ENCODE results near the gene MARVELD1. TPM values are rescaled to one million over a fixed set of nuclear protein-coding genes. Genes with fewer than 3 reads are reported as not detected.
"Not testable (repeated sequence)": the region's sequence is repeated elsewhere in the genome, so short reads cannot be mapped to it uniquely, and the experiment has no call there.

Gene MARVELD1
- total and polyA plus RNA-seq, 5 donors = 10.6 to 27.8 (median 20.8) TPM

DNA sequence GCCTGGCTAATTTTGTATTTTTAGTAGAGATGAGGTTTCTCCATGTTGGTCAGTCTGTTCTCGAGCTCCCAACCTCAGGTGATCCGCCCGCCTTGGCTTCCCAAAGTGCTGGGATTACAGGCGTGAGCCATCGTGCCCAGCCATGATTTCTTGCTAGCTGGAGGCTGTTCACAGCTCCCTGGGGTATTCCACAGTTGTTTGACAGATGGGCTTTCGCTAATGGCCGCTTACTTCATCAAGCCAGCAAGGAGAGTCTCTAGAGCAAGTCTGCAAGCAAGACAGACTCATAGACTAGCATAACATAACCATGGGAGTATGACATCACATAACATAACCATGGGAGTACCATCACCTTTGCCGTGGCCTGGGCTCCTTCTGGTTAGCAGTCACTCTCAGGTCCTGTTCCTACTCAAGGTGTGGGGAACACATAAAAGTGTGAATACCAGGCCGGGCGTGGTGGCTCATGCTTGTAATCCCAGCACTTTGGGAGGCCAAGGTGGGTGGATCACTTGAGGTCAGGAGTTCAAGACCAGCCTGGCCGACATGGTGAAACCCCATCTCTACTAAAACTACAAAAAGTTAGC is 15.4 kb upstream of the MARVELD1 start:
- ATAC-seq; H3K4me1 ChIP-seq (ENCODE audit: control insufficient read depth, insufficient read depth, low read length); H3K27ac ChIP-seq (ENCODE audit: low read length); H3K4me3 ChIP-seq (ENCODE audit: low read length); DNase-seq; H3K9me3 ChIP-seq (ENCODE audit: control insufficient read depth, low read length); intact Hi-C loops (cut with DNase I); H3K27me3 ChIP-seq (ENCODE audit: control insufficient read depth, insufficient read depth): not testable (repeated sequence)
- 83% methylated on average over 11 of the region's 11 CpGs for WGBS

GRCh38 chr10:97701438-97702069 is 12.0 kb upstream of the MARVELD1 start:
- no peak for DNase-seq

GRCh38 chr10:97703398-97704067 is 10.0 kb upstream of the MARVELD1 start:
- intact Hi-C loops (cut with DNase I) = no loop called here
- 95% methylated on average over 7 of the region's 7 CpGs for WGBS
- Histone ChIP-seq H3K27ac (ENCODE audit: low read length) (no peak overlapping the region), H3K27me3 (ENCODE audit: control insufficient read depth, insufficient read depth) (no peaks in the 10 kb centered on the region), H3K4me1 (ENCODE audit: control insufficient read depth, insufficient read depth, low read length) (no peaks in the 10 kb centered on the region), H3K9me3 (ENCODE audit: control insufficient read depth, low read length) (no peaks in the 10 kb centered on the region), H3K4me3 (ENCODE audit: low read length) (no peak overlapping the region)
- no peak for ATAC-seq
- DNase-seq = no peak

More at GRCh38 chr10:97701438-97702069, 12.0 kb upstream of the MARVELD1 start:
- intact Hi-C loops (cut with DNase I) = loop anchor here in 1 of 4 donors (2.0 kb wide), 1 partner anchor 29 kb away; no protein-coding TSS in a partner anchor
- Histone ChIP-seq H3K4me1 (ENCODE audit: control insufficient read depth, insufficient read depth, low read length) (no peaks in the 10 kb centered on the region), H3K9me3 (ENCODE audit: control insufficient read depth, low read length) (no peaks in the 10 kb centered on the region), H3K4me3 (ENCODE audit: low read length) (no peak overlapping the region), H3K27ac (ENCODE audit: low read length) (no peak overlapping the region), H3K27me3 (ENCODE audit: control insufficient read depth, insufficient read depth) (no peaks in the 10 kb centered on the region)
- ATAC-seq = peak; percentile 84 to 85
- WGBS = 44% methylated on average over 12 of the region's 12 CpGs

DNA sequence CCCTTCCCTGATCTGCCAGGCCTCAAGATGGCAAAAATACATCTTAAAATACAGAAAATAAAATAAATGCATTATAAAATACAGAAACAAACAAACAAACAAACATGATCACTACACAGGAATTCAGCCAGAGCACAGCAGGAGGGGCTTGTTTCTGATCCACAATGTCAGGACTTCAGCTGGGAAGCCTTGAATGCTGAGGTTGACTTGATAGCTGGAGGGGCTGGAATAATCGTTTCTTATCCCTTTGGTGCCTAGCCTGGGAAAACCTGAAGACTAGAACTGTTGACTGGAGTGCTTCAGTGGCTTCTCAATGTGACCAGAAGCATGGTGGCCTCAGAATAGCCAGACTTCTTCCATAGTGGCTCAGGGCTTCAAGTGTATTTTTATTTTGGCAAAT is 9.2 kb upstream of the MARVELD1 start:
- Histone ChIP-seq H3K4me1 (ENCODE audit: control insufficient read depth, insufficient read depth, low read length) (no peaks in the 10 kb centered on the region), H3K27ac (ENCODE audit: low read length) (no peak overlapping the region), H3K9me3 (ENCODE audit: control insufficient read depth, low read length) (no peaks in the 10 kb centered on the region), H3K4me3 (ENCODE audit: low read length) (no peak overlapping the region), H3K27me3 (ENCODE audit: control insufficient read depth, insufficient read depth) (no peaks in the 10 kb centered on the region)
- 58% methylated on average over 1 of the region's 1 CpG for WGBS
- intact Hi-C loops (cut with DNase I) = no loop called here
- ATAC-seq (no peak), DNase-seq (no peak)

DNA sequence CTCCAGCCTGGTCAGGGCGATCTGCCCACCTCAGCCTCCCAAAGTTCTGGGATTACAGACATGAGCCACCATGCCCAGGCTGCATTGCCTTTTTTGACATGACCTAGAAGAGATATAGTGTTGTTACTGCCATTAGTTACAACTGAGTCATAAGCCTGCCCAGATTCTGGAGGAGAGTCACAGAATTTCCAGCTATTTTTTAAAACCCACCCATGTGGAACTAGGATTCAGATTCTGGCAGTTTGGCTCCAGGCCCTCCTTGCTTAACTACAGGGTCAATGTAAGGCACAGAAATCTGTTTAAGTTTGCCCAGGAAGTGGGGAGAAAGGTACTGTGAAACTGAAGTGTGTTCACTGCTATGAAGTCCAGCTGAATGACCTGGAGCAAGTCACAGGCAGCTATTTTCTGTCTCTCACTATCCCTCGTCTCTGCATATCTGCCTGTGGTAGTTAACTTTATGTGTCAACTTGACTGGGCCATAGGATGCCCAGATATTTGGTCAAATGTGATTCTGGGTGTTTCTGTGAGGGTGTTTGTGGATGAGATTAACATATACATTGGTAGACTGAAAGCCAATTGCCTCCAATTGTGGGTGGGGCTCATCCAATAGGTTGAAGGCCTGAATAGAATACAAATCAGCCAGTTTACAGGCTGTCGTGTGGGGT is 8.4 kb upstream of the MARVELD1 start:
- H3K4me1 ChIP-seq (ENCODE audit: control insufficient read depth, insufficient read depth, low read length) = no peaks in the 10 kb centered on the region
- ATAC-seq = no peak
- no peaks in the 10 kb centered on the region for H3K27me3 ChIP-seq (ENCODE audit: control insufficient read depth, insufficient read depth)
- intact Hi-C loops (cut with DNase I) = no loop called here
- WGBS = 89% methylated on average over 3 of the region's 3 CpGs
- H3K9me3 ChIP-seq (ENCODE audit: control insufficient read depth, low read length) = no peaks in the 10 kb centered on the region
- H3K27ac ChIP-seq (ENCODE audit: low read length) = no peak overlapping the region
- H3K4me3 ChIP-seq (ENCODE audit: low read length) = no peak overlapping the region
- no peak for DNase-seq

DNA sequence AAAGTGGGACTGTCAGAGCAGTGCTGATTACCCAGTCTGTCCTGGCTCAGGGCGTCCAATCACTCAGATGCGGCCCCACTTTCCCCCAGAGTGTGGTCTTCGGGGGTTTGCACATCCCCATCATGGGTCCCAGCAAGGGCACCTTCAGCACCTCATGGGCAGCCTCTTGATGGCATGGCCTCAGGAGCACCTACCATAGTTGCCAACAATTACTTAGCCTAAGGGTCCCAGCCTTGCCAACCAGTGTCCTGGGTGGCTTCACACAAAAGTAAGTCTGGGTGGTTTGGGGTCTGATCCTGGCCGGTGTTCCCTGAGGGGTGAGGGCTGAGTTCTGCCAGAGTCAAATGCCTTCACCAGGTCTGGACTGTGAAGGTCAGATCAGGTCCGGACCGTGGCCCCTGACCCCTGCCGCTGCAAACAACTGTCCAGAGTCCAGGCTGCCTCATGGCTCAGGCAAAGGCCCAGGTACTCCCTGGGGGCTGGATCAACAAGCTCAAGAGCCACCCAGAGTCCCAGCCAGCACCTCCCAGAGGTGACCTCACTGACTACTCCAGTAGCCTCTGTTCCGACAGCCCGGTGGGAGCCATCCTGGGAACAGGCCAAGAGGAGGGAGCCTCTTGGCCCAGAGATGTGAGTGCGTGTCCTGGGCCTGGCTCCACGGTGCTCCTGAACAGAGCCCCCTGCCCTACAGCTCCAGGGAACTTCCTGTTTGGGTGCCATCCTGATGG is 6.2 kb upstream of the MARVELD1 start:
- DNase-seq (no peak), ATAC-seq (no peak)
- Histone ChIP-seq H3K27me3 (ENCODE audit: control insufficient read depth, insufficient read depth) (no peaks in the 10 kb centered on the region), H3K27ac (ENCODE audit: low read length) (no peak overlapping the region), H3K9me3 (ENCODE audit: control insufficient read depth, low read length) (no peaks in the 10 kb centered on the region), H3K4me1 (ENCODE audit: control insufficient read depth, insufficient read depth, low read length) (no peaks in the 10 kb centered on the region), H3K4me3 (ENCODE audit: low read length) (no peak overlapping the region)
- WGBS = 74% methylated on average over 11 of the region's 11 CpGs
- intact Hi-C loops (cut with DNase I) = no loop called here

- DNase-seq = no peak
- 82% methylated on average over 2 of the region's 2 CpGs for WGBS
- Histone ChIP-seq H3K4me1 (ENCODE audit: control insufficient read depth, insufficient read depth, low read length) (peaks cover 4% of the 10 kb centered on the region), H3K27ac (ENCODE audit: low read length) (no peak overlapping the region), H3K4me3 (ENCODE audit: low read length) (no peak overlapping the region), H3K27me3 (ENCODE audit: control insufficient read depth, insufficient read depth) (no peaks in the 10 kb centered on the region), H3K9me3 (ENCODE audit: control insufficient read depth, low read length) (no peaks in the 10 kb centered on the region)
- intact Hi-C loops (cut with DNase I) = no loop called here
- ATAC-seq = no peak
Observed at GRCh38 chr10:97708167-97708566, 5.4 kb upstream of the MARVELD1 start.

- 37% methylated on average over 18 of the region's 18 CpGs for WGBS
- DNase-seq = peak; percentile 62 to 90 (median 81)
- no peak overlapping the region for H3K27ac ChIP-seq (ENCODE audit: low read length)
- H3K4me3 ChIP-seq (ENCODE audit: low read length) = no peak overlapping the region
- ATAC-seq = peak; percentile 15 to 30
- H3K9me3 ChIP-seq (ENCODE audit: control insufficient read depth, low read length) = no peaks in the 10 kb centered on the region
- H3K27me3 ChIP-seq (ENCODE audit: control insufficient read depth, insufficient read depth) = no peaks in the 10 kb centered on the region
- peaks cover 4% of the 10 kb centered on the region for H3K4me1 ChIP-seq (ENCODE audit: control insufficient read depth, insufficient read depth, low read length)
- intact Hi-C loops (cut with DNase I) = no loop called here
Observed at GRCh38 chr10:97708976-97709946, 4.3 kb upstream of the MARVELD1 start.

GRCh38 chr10:97711640-97712572 is 1.6 kb upstream of the MARVELD1 start:
- Histone ChIP-seq H3K9me3 (ENCODE audit: control insufficient read depth, low read length) (no peaks in the 10 kb centered on the region), H3K4me1 (ENCODE audit: control insufficient read depth, insufficient read depth, low read length) (peaks cover 4% of the 10 kb centered on the region), H3K27ac (ENCODE audit: low read length) (peak overlapping the region; percentile 8), H3K4me3 (ENCODE audit: low read length) (no peak overlapping the region), H3K27me3 (ENCODE audit: control insufficient read depth, insufficient read depth) (no peaks in the 10 kb centered on the region)
- no peak for ATAC-seq
- intact Hi-C loops (cut with DNase I) = no loop called here
- 71% methylated on average over 9 of the region's 9 CpGs for WGBS
- DNase-seq = no peak

All from right cardiac atrium (tissue), 5 donors.